ENCODE data around the gene SPATA9. TPM values are rescaled to one million over a fixed set of nuclear protein-coding genes. Genes with fewer than 3 reads are reported as not detected.

The SPATA9 gene
- total and polyA plus RNA-seq, 2 donors (not counting 3 experiments of a cell fraction or from before 2014, with no cell fraction given), result 0.07 TPM; not detected in 1

- Histone ChIP-seq H3K79me2 (ENCODE audit: control insufficient read depth, insufficient read depth, low read length) (no peaks in the 10 kb centered on the region), H2AFZ (ENCODE audit: low read depth, low read length) (no peak overlapping the region), H3K27me3 (ENCODE audit: control insufficient read depth in 2 of 2, insufficient read depth in 2 of 2, low read length in 2 of 2) (no peaks in the 10 kb centered on the region), H3K36me3 (ENCODE audit: control insufficient read depth in 2 of 2, extremely low read depth in 1 of 2, insufficient read depth in 2 of 2, low read length in 2 of 2) (no peaks in the 10 kb centered on the region), H3K9ac (replicated peaks; ENCODE audit: extremely low read depth, insufficient read depth, low read length) (no peak overlapping the region), H3K4me3 (replicated peaks in 1 of 3; ENCODE audit: insufficient read depth in 1 of 3, low read depth in 1 of 3, low read length in 3 of 3) (no peak overlapping the region), H3K9me3 (replicated peaks; ENCODE audit: control insufficient read depth, insufficient read depth, low read length) (no peaks in the 10 kb centered on the region), H3K4me1 (ENCODE audit: control insufficient read depth, extremely low read depth, insufficient read depth, low read length) (peaks cover 9% of the 10 kb centered on the region), H4K20me1 (replicated peaks; ENCODE audit: control insufficient read depth, extremely low read depth, insufficient read depth, low read length) (no peaks in the 10 kb centered on the region), H3K9me1 (replicated peaks; ENCODE audit: control insufficient read depth, extremely low read depth, insufficient read depth, low read length) (no peaks in the 10 kb centered on the region), H3K4me2 (ENCODE audit: insufficient read depth, low read length) (no peak overlapping the region), H3K27ac (ENCODE audit: insufficient read depth, low read depth, low read length) (no peak overlapping the region)
- no TSS peak for BruUV-seq (replicated peaks)
- no peak for FAIRE-seq
- ChIA-PET POLR2A (no interaction called here), CTCF (no interaction called here)
- no peak for DNase-seq (ENCODE audit: low read depth, low spot score)
- intact Hi-C loops (cut with micrococcal nuclease) (no loop called here), dilution Hi-C loops (cut with MboI; ENCODE audit: extremely low pct_ligation_motif_present, low sequenced_read_pairs) (loop anchor here (25.0 kb wide), 1 partner anchor 209 kb away; no protein-coding TSS in a partner anchor)
- TF ChIP-seq GATA2 (IDR thresholded peaks at IDR 0.05; ENCODE audit: insufficient read depth, insufficient read length, low read depth, low read length) (no peak), MYC (IDR thresholded peaks at IDR 0.05; ENCODE audit: low read depth, low read length) (no peak), JUN (IDR thresholded peaks at IDR 0.05; ENCODE audit: borderline replicate concordance, insufficient read depth, insufficient read length, low read depth) (no peak), FOS (IDR thresholded peaks at IDR 0.05; ENCODE audit: borderline replicate concordance, insufficient read depth, low read length) (no peak), MAX (IDR thresholded peaks at IDR 0.05; ENCODE audit: insufficient read depth, insufficient read length) (no peak), POLR2AphosphoS5 (IDR thresholded peaks at IDR 0.05; ENCODE audit: insufficient read depth, low read depth, low read length) (no peak), CTCF (IDR thresholded peaks at IDR 0.05; ENCODE audit: extremely low read depth in 1 of 2, insufficient read depth in 1 of 2, low read depth in 1 of 2, low read length in 2 of 2) (no peak), POLR2A (IDR thresholded peaks at IDR 0.05; ENCODE audit: low read depth, low read length) (no peak)
Observed at GRCh38 chr5:95627971-95628810, 54.6 kb downstream of the SPATA9 start.
